SK-N-SH (cell line): ENCODE data around the gene TMEM132E. TPM values are rescaled to one million over a fixed set of nuclear protein-coding genes. Genes with fewer than 3 reads are reported as not detected.

Experiments used
- CTCF ChIA-PET: fragments of 300-600, 350-600 bp; formaldehyde crosslinking; extraction: SDS; loops from one replicate; lab custom pipeline; 2021; lab: Yijun Ruan, JAX
- POLR2A ChIA-PET: fragments of 350-600 bp; sonication (Branson Sonifier 250); formaldehyde crosslinking; extraction: SDS; loops from one replicate; lab custom pipeline; 2020; ENCODE audit warnings: antibody characterized with exemption, inconsistent platforms; lab: Yijun Ruan, JAX
- DNase-seq: peaks from one replicate; pipeline ENCODE4 v3.0.0; 2012
- H2AFZ ChIP-seq: fragments of 200-600 bp; sonication (generic); 2 replicates; pipeline ENCODE4 v1.8.1; 2016; ENCODE audit warnings: antibody characterized with exemption, mild to moderate bottlenecking, low read depth
- H3F3A ChIP-seq: fragments of 200-600 bp; sonication (generic); replicated peaks from 2 replicates; pipeline ENCODE3; 2016; ENCODE audit warnings: antibody characterized with exemption, mild to moderate bottlenecking; ENCODE audit not compliant: insufficient read depth
- H3K27ac ChIP-seq, 2 experiments: fragments of 200-500 bp in 1 of 2; fragments of 200-600 bp in 1 of 2; sonication (Bioruptor generic) in 1 of 2; sonication (generic), shearing (Covaris generic) in 1 of 2; 2 replicates each; pipeline versions ENCODE4 v1.5.1 to v1.6.1; 2014 to 2016; ENCODE audit warnings: low read depth in 2 of 2, inconsistent platforms in 1 of 2, low read length in 1 of 2, mild to moderate bottlenecking in 1 of 2, mixed read lengths in 1 of 2
- H3K27me3 ChIP-seq: fragments of 200-600 bp; sonication (generic), shearing (Covaris generic); 2 replicates; pipeline ENCODE4 v1.6.1; 2016; ENCODE audit warnings: mixed run types; ENCODE audit not compliant: insufficient read depth
- H3K36me3 ChIP-seq, 2 experiments: fragments of 200-500 bp in 1 of 2; fragments of 200-600 bp in 1 of 2; sonication (Bioruptor generic) in 1 of 2; sonication (generic) in 1 of 2; replicated peaks in 1 of 2; 2 replicates each; pipeline versions ENCODE3 to v1.5.1; 2014 to 2016; ENCODE audit warnings: low read length in 1 of 2, mild to moderate bottlenecking in 1 of 2; ENCODE audit not compliant: insufficient read depth in 2 of 2, control insufficient read depth in 1 of 2
- H3K4me1 ChIP-seq, 2 experiments: fragments of 200-500 bp in 1 of 2; fragments of 200-600 bp in 1 of 2; sonication (Bioruptor generic) in 1 of 2; sonication (generic), shearing (Covaris generic) in 1 of 2; 2 replicates each; pipeline versions ENCODE4 v1.5.1 to v1.6.1; 2014 to 2016; ENCODE audit warnings: low read depth in 1 of 2, low read length in 1 of 2, mixed run types in 1 of 2; ENCODE audit not compliant: insufficient read depth in 2 of 2, control insufficient read depth in 1 of 2
- H3K4me2 ChIP-seq: fragments of 200-600 bp; sonication (generic), shearing (Covaris generic); 2 replicates; pipeline ENCODE4 v1.6.1; 2017; ENCODE audit warnings: mixed run types
- H3K4me3 ChIP-seq, 2 experiments: fragments of 200-500 bp in 1 of 2; fragments of 200-600 bp in 1 of 2; sonication (Bioruptor generic) in 1 of 2; sonication (generic), shearing (Covaris generic) in 1 of 2; 2 replicates each; pipeline versions ENCODE4 v1.5.1 to v1.8.1; 2014 to 2016; ENCODE audit warnings: low read depth in 2 of 2, inconsistent platforms in 1 of 2, low read length in 1 of 2, mild to moderate bottlenecking in 1 of 2, mixed read lengths in 1 of 2, moderate library complexity in 1 of 2
- H3K79me2 ChIP-seq: fragments of 200-600 bp; sonication (generic); 2 replicates; pipeline ENCODE4 v1.8.1; 2017; ENCODE audit warnings: mild to moderate bottlenecking; ENCODE audit not compliant: insufficient read depth
- H3K9ac ChIP-seq: fragments of 200-600 bp; sonication (generic); 2 replicates; pipeline ENCODE4 v1.6.1; 2017; ENCODE audit warnings: mixed run types
- H3K9me2 ChIP-seq: fragments of 200-600 bp; sonication (generic); 2 replicates; pipeline ENCODE4 v1.6.1; 2017; ENCODE audit warnings: mixed run types
- H3K9me3 ChIP-seq: fragments of 200-600 bp; sonication (generic); 2 replicates; pipeline ENCODE4 v1.6.1; 2017; ENCODE audit warnings: mixed run types, mild to moderate bottlenecking, moderate library complexity
- H4K20me1 ChIP-seq: fragments of 200-600 bp; sonication (generic); 2 replicates; pipeline ENCODE4 v1.6.1; 2017; ENCODE audit warnings: mild to moderate bottlenecking, mixed run types; ENCODE audit not compliant: insufficient read depth
- EZH2phosphoT487 ChIP-seq: fragments of 200-600 bp; sonication (generic); IDR thresholded peaks from 2 replicates; pipeline ENCODE4 v1.6.1; 2017; ENCODE audit warnings: low read depth, mixed run types, mild to moderate bottlenecking, antibody characterized with exemption, moderate library complexity, borderline replicate concordance
- FOXJ3 ChIP-seq: sonication (generic); formaldehyde crosslinking; IDR thresholded peaks from 2 replicates; pipeline ENCODE4 v1.5.1; 2020; ENCODE audit warnings: mild to moderate bottlenecking, missing genetic modification reagents
- FOXM1 ChIP-seq: IDR thresholded peaks from 2 replicates; pipeline ENCODE4 v1.4.0; 2012; ENCODE audit warnings: low read depth, mild to moderate bottlenecking
- JUND ChIP-seq: IDR thresholded peaks from 2 replicates; pipeline ENCODE4 v1.4.0; 2012
- MEF2A ChIP-seq: IDR thresholded peaks from 2 replicates; pipeline ENCODE4 v1.4.0; 2012; ENCODE audit warnings: low read depth, borderline replicate concordance
- RAD21 ChIP-seq: IDR thresholded peaks from 2 replicates; pipeline ENCODE4 v1.6.1; 2012; ENCODE audit warnings: mild to moderate bottlenecking, low read length
- REST ChIP-seq: IDR thresholded peaks from 2 replicates; pipeline ENCODE4 v1.6.1; 2012; ENCODE audit warnings: mild to moderate bottlenecking, low read depth, low read length, moderate library complexity
- RFX5 ChIP-seq: IDR thresholded peaks from 2 replicates; pipeline ENCODE4 v1.6.1; 2012; ENCODE audit warnings: mild to moderate bottlenecking, improper control_type of control experiment, low read length
- SIN3A ChIP-seq: IDR thresholded peaks from 2 replicates; pipeline ENCODE4 v1.6.1; 2012; ENCODE audit warnings: low read depth, mild to moderate bottlenecking, low read length, moderate library complexity, borderline replicate concordance
- TAF1 ChIP-seq: IDR thresholded peaks from 2 replicates; pipeline ENCODE4 v1.6.1; 2012; ENCODE audit warnings: low read depth, mild to moderate bottlenecking, low read length, moderate library complexity, borderline replicate concordance
- USF1 ChIP-seq: IDR thresholded peaks from 2 replicates; pipeline ENCODE4 v1.4.0; 2012; ENCODE audit warnings: low read depth, borderline replicate concordance
- ZBTB33 ChIP-seq: IDR thresholded peaks from 2 replicates; pipeline ENCODE4 v1.4.0; 2012; ENCODE audit warnings: low read depth, borderline replicate concordance
- WGBS: methylation state at CpG from one replicate; pipeline ENCODE4 v1.1.6; 2017; ENCODE audit warnings: low lambda C conversion rate; 5-methylcytosine and 5-hydroxymethylcytosine counted together
- polyA plus RNA-seq, 3 experiments: library from polyadenylated mRNA; depleted of rRNA; stranded (reverse); fragments of >200 nt; gene quantifications; 2 replicates each; pipeline ENCODE4 v1.2.3, GENCODE V29; 2012

TMEM132E gene
- polyA plus RNA-seq, 1 of the 3 experiments (the other 2 are of a cell fraction) = not detected

- no peak for TF ChIP-seq RFX5
- TF ChIP-seq TAF1 = no peak
- no peak for TF ChIP-seq JUND
- no peak for TF ChIP-seq USF1
- no peak for TF ChIP-seq REST
- TF ChIP-seq ZBTB33 = no peak
- no peak for TF ChIP-seq RAD21
- TF ChIP-seq FOXJ3 (CRISPR knock-in tag) = no peak
- TF ChIP-seq EZH2phosphoT487 = no peak
- TF ChIP-seq MEF2A = no peak
- no peak for TF ChIP-seq FOXM1
- no peak for TF ChIP-seq SIN3A
- WGBS = 41% methylated on average over 7 of the region's 7 CpGs
- H3K9ac ChIP-seq = no peak overlapping the region
- no peaks in the 10 kb centered on the region for H3K9me3 ChIP-seq
- H3K4me1 ChIP-seq = peaks cover 0 to 20% of the 10 kb centered on the region in 2 experiments; a peak in 2 of 4 replicates
- CTCF ChIA-PET = interaction anchor here (0.8 to 4.9 kb wide), 4 partner anchors 13 to 253 kb away, joined by 3 to 34 read pairs (median 5); no protein-coding TSS in a partner anchor
- H3K27me3 ChIP-seq = no peaks in the 10 kb centered on the region
- H4K20me1 ChIP-seq = no peaks in the 10 kb centered on the region
- H2AFZ ChIP-seq = no peak overlapping the region
- POLR2A ChIA-PET = no interaction called here
- H3K79me2 ChIP-seq = no peaks in the 10 kb centered on the region
- H3K4me3 ChIP-seq = no peak overlapping the region
- DNase-seq = no peak
- no peak overlapping the region for H3K4me2 ChIP-seq
- no peaks in the 10 kb centered on the region for H3K9me2 ChIP-seq
- H3F3A ChIP-seq = no peaks in the 10 kb centered on the region
- no peaks in the 10 kb centered on the region for H3K36me3 ChIP-seq
- H3K27ac ChIP-seq = no peak overlapping the region
These were observed 62.0 kb downstream of the TMEM132E start for GRCh38 chr17:34641368-34641767.
